GM12864 (cell line): Measurements from ENCODE around the gene CAPN5.

ENCODE experiments used
- DNase-seq: peaks from one replicate; pipeline ENCODE4 v3.0.0-alpha.2; 2011; ENCODE audit warnings: low read depth
- H3K4me3 ChIP-seq: 2 replicates; pipeline ENCODE4 v1.5.1; 2011; ENCODE audit warnings: mild to moderate bottlenecking, low read depth, low read length, control low read depth
- CTCF ChIP-seq: IDR thresholded peaks from 2 replicates; pipeline ENCODE4 v1.5.1; 2011; ENCODE audit warnings: low read depth, mild to moderate bottlenecking, moderate library complexity, low read length, control low read depth, inconsistent platforms; ENCODE audit errors: missing control alignments

Gene CAPN5

DNA sequence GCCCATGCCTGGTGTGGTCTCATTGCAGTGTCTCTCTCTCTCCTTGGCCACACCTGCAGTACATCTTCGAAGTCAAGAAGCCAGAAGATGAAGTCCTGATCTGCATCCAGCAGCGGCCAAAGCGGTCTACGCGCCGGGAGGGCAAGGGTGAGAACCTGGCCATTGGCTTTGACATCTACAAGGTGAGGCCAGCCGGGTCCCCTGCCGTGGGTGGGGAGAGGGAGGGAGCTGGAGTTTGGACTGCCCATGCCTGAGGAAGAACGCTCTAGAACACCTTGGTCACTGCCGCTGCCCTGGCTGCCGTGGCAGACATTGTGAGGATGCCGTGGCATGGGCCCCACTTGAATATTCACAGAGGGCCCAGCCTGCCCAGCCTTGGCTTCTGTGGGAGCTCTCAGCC lies 52.2 kb downstream of the CAPN5 start:
- DNase-seq = no peak
- no peak for TF ChIP-seq CTCF
- no peak overlapping the region for H3K4me3 ChIP-seq

DNA sequence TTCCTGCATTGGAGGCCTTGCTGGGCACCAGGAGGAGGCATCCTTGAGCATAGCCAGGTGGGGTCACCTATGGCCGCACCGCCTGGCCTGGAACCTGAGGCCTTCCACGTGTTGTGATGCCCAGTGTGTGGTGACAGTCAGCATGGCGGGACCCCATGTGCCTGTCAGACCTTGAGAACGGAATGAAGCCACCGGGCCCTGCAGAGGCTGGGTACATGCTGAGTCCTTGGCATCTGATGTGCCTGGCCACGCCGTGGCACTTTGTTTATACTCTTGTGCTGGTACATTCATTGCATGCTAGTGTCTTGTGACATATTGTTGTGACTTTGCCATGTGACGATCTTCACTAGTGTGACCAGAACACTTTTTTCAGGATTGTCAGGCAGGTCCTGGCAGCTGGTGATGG lies 52.8 kb downstream of the CAPN5 start:
- no peak overlapping the region for H3K4me3 ChIP-seq
- no peak for TF ChIP-seq CTCF
- DNase-seq = no peak

DNA sequence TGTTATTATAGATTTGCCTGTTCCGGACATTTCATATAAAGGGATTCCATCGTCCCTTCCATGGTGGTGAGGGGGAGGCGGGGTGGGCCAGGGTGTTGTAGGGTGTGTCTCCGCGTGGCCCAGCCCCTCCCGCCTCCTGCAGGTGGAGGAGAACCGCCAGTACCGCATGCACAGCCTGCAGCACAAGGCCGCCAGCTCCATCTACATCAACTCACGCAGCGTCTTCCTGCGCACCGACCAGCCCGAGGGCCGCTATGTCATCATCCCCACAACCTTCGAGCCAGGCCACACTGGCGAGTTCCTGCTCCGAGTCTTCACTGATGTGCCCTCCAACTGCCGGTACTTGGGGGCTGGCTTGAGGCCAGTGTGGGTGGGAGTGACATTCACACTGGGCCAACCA lies 53.8 kb downstream of the CAPN5 start:
- no peak for DNase-seq
- H3K4me3 ChIP-seq = no peak overlapping the region
- TF ChIP-seq CTCF = no peak

DNA sequence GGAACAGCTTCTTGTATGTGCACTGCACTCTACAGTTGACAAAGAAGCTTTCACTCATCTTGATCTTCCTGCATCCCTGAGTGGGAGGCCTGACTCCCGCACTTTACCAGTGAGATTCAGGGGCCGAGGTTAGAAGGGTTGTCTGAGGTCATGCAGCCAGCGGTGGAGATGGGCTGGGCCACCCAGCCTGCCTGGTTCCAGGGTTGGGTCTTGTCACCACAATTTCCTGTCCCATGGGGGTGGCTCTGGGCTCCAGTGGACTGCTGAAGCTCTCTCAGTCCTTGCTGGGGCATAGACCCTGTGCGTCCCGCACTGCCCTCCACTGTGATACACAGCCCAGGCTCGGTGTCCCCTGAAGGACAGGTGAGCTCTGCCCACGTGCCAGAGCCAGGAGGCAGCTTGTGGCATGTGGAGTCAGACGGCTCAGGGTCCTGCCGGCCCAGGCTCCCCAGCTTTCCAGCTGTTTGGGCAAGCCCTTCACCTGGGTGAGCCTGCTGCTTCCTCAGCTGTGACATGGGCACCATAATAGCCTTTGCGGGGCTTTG lies 54.4 kb downstream of the CAPN5 start:
- DNase-seq = no peak
- no peak overlapping the region for H3K4me3 ChIP-seq
- TF ChIP-seq CTCF = no peak

- DNase-seq = no peak
- TF ChIP-seq CTCF = no peak
- no peak overlapping the region for H3K4me3 ChIP-seq
Observed at GRCh38 chr11:77121876-77122575, 55.3 kb downstream of the CAPN5 start.

GRCh38 chr11:77122576-77123212 lies 55.9 kb downstream of the CAPN5 start:
- no peak overlapping the region for H3K4me3 ChIP-seq
- no peak for TF ChIP-seq CTCF
- no peak for DNase-seq
